Esophagus muscularis mucosa (tissue), 4 donors: ENCODE data around the gene POLR3K. TPM values are rescaled to one million over a fixed set of nuclear protein-coding genes. Genes with fewer than 3 reads are reported as not detected.

Experiments used
- DNase-seq: peaks from one replicate; pipeline ENCODE4 v3.0.0-alpha.2; 2017; ENCODE audit errors: extremely low spot score
- H3K27ac ChIP-seq, 4 donors: fragments of 200-600 bp; sonication (generic); replicated peaks in 1 of 4; 1 replicate in 3 of 4; 2 replicates in 1 of 4; pipeline ENCODE4 v1.5.1; 2016 to 2019; ENCODE audit warnings: mild to moderate bottlenecking in 1 of 4
- H3K27me3 ChIP-seq, 4 donors: fragments of 200-600 bp; sonication (generic); one replicate each; pipeline versions ENCODE4 v1.5.1 to v1.6.0; 2016 to 2019
- H3K36me3 ChIP-seq, 4 donors: fragments of 200-600 bp; sonication (generic); one replicate each; pipeline ENCODE4 v1.5.1; 2016 to 2019
- H3K4me1 ChIP-seq, 4 donors: fragments of 200-600 bp; sonication (generic); one replicate each; pipeline ENCODE4 v1.5.1; 2016 to 2019
- H3K4me3 ChIP-seq, 4 donors: fragments of 200-600 bp; sonication (generic); 1 replicate in 2 of 4; 2 replicates in 2 of 4; pipeline ENCODE4 v1.5.1; 2016 to 2019; ENCODE audit warnings: mild to moderate bottlenecking in 4 of 4, moderate library complexity in 1 of 4
- H3K9me3 ChIP-seq, 4 donors: fragments of 200-600 bp; sonication (generic); 1 replicate in 3 of 4; 2 replicates in 1 of 4; pipeline ENCODE4 v1.5.1; 2016 to 2019
- EP300 ChIP-seq: sonication (generic); formaldehyde crosslinking; IDR thresholded peaks from one replicate; pipeline ENCODE4 v1.6.1; 2017; ENCODE audit warnings: antibody characterized with exemption
- POLR2A ChIP-seq: fragments of 450-650 bp; IDR thresholded peaks from one replicate; pipeline ENCODE4 v1.6.1; 2017; ENCODE audit warnings: antibody characterized with exemption, moderate library complexity, mild to moderate bottlenecking, low read depth
- POLR2AphosphoS5 ChIP-seq, 2 donors: sonication (generic); formaldehyde crosslinking; IDR thresholded peaks; one replicate each; pipeline ENCODE4 v1.6.1; 2017; ENCODE audit warnings: antibody characterized with exemption in 2 of 2
- WGBS: methylation state at CpG from one replicate; pipeline ENCODE4 v1.1.5; 2018; 5-methylcytosine and 5-hydroxymethylcytosine counted together
- intact Hi-C: fragments of 100-400 bp; cut with DNase I; formaldehyde crosslinking; loops from one replicate; pipeline ENCODE4 v1.15.1; 2023
- total RNA-seq, 4 donors: library from RNA; depleted of rRNA; stranded (reverse); fragments of >200 nt; gene quantifications; one replicate each; pipeline versions ENCODE4 v1.1.0 to v1.2.1, GENCODE V29; 2016
- TF ChIP-seq, protein P1 (sequence below), 3 experiments: fragments of 200-600 bp in 2 of 3; fragments of 450-650 bp in 1 of 3; sonication (generic) in 2 of 3; IDR thresholded peaks; one replicate each; pipeline ENCODE4 v1.5.1; 2017 to 2019; ENCODE audit warnings: antibody characterized with exemption in 3 of 3, mild to moderate bottlenecking in 2 of 3, moderate library complexity in 1 of 3

POLR3K gene
- total RNA-seq, 4 donors from 2014 or later: 3.3 to 3.8 (median 3.7) TPM

DNA sequence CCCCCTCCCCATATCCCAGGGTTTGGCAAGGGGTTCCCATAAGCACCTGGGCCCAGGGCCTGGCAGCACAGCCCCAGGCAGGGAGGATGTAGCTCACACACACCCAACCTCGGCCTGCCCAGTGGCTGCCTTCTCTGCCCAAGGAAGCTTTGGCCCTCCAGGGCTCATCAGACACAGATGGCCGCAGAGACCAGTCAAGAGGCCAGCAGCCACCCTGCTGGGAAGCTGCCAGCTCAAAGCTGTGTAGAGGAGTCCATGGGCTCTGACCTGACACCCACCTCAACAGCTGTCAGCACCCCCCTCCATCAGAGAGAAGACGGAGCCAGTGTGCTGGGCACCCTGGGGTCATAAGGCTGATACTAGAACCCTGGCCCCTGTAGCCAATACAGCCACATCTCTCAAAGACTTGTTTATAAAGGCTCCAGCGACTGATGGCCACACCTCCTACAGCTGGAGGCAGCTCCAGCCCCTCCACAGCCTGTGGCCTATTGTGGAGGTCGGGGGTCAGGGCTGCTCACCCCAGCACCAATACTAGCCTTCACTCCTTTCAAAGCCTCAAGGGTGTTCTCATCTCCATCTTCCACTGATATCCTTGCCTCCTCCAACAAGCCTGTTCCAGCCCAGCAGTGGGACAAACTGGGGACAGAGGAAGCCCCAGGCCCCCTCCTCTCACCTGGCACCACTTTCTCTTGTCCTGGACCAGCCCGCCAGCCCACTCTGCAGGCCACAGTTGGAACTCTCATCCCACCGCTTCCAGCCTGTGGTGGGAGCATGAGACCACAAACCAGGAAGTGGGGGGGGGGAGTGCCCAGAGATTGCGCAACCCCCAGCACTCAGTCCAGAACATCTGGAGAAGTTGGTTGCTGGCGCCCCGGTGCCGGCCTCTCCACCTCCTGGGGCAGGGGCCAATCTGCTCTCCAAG, 22.4 kb upstream of the POLR3K start:
- intact Hi-C loops: no loop called here
- TF ChIP-seq EP300 (no peak), POLR2AphosphoS5 (IDR thresholded peaks at IDR 0.05) (peak in 1 of 2 donors; percentile 5), POLR2A (no peak)
- TF ChIP-seq, protein P1, sequence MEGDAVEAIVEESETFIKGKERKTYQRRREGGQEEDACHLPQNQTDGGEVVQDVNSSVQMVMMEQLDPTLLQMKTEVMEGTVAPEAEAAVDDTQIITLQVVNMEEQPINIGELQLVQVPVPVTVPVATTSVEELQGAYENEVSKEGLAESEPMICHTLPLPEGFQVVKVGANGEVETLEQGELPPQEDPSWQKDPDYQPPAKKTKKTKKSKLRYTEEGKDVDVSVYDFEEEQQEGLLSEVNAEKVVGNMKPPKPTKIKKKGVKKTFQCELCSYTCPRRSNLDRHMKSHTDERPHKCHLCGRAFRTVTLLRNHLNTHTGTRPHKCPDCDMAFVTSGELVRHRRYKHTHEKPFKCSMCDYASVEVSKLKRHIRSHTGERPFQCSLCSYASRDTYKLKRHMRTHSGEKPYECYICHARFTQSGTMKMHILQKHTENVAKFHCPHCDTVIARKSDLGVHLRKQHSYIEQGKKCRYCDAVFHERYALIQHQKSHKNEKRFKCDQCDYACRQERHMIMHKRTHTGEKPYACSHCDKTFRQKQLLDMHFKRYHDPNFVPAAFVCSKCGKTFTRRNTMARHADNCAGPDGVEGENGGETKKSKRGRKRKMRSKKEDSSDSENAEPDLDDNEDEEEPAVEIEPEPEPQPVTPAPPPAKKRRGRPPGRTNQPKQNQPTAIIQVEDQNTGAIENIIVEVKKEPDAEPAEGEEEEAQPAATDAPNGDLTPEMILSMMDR (IDR thresholded peaks at IDR 0.05): no peak
- WGBS: 45% methylated on average over 6 of the region's 11 CpGs
- Histone ChIP-seq H3K27ac (peak overlapping the region; percentile 93 to 97 (median 94)), H3K9me3 (no peaks in the 10 kb centered on the region), H3K27me3 (no peaks in the 10 kb centered on the region), H3K4me1 (peaks cover 70 to 85% (median 80%) of the 10 kb centered on the region in 4 donors), H3K36me3 (peaks cover 0 to 16% (median 14%) of the 10 kb centered on the region in 4 donors), H3K4me3 (peak overlapping the region in 3 of 4 donors; percentile 12 to 98 (median 84))
- no peak for DNase-seq

DNA sequence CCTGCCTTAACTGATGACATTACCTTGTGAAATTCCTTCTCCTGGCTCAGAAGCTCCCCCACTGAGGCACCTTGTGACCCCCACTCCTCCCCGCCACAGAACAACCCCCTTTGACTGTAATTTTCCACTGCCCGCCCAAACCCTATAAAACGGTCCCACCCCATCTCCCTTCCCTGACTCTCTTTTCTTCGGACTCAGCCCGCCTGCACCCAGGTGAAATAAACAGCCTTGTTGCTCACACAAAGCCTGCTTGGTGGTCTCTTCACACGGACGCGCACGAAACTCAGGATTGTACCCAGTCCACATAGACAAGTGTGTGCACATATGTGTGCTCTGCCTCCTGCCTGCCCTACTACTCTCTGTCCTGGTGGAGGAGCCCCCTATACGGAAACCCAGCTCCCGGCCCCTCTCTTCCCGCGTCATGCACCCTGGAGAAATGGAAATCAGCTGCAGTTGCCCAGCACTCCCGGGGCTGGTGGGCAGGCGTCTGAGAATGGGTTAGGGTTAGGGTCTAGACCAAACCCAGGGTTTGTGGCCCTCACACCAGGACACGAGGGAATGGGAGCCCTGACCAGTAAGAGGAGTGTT, 21.4 kb upstream of the POLR3K start:
- Histone ChIP-seq H3K36me3 (peaks cover 0 to 6% (median 6%) of the 10 kb centered on the region in 4 donors), H3K9me3 (no peaks in the 10 kb centered on the region), H3K4me3 (peak overlapping the region in 1 of 4 donors; percentile 98), H3K4me1 (peaks cover 79 to 92% (median 87%) of the 10 kb centered on the region in 4 donors), H3K27ac (peak overlapping the region; percentile 93 to 97 (median 94)), H3K27me3 (no peaks in the 10 kb centered on the region)
- 86% methylated on average over 16 of the region's 16 CpGs for WGBS
- intact Hi-C loops: no loop called here
- DNase-seq: no peak
- TF ChIP-seq POLR2AphosphoS5 (IDR thresholded peaks at IDR 0.05): no peak
- TF ChIP-seq POLR2A: no peak
- TF ChIP-seq, protein P1 (IDR thresholded peaks at IDR 0.05): no peak
- TF ChIP-seq EP300: no peak

GRCh38 chr16:74051-74746, 20.8 kb upstream of the POLR3K start:
- WGBS: 82% methylated on average over 9 of the region's 12 CpGs

More at GRCh38 chr16:74051-74746, 20.8 kb upstream of the POLR3K start:
- Histone ChIP-seq H3K9me3 (no peaks in the 10 kb centered on the region), H3K4me1 (peaks cover 79 to 92% (median 87%) of the 10 kb centered on the region in 4 donors), H3K36me3 (no peaks in the 10 kb centered on the region), H3K27me3 (no peaks in the 10 kb centered on the region), H3K4me3 (no peak overlapping the region), H3K27ac (peak overlapping the region; percentile 84 to 97 (median 94))
- TF ChIP-seq POLR2A (no peak), POLR2AphosphoS5 (IDR thresholded peaks at IDR 0.05) (no peak)
- TF ChIP-seq, protein P1 (IDR thresholded peaks at IDR 0.05): no peak
- intact Hi-C loops: no loop called here
- no peak for DNase-seq
